Anterior cingulate cortex (tissue), 58 donors: Measurements from ENCODE around the gene PFN1.

Experiments used
- DNase-seq, 58 donors: peaks; one replicate each; lab custom pipeline; 2025; lab: John Stamatoyannopoulos, UW

Gene PFN1

DNA sequence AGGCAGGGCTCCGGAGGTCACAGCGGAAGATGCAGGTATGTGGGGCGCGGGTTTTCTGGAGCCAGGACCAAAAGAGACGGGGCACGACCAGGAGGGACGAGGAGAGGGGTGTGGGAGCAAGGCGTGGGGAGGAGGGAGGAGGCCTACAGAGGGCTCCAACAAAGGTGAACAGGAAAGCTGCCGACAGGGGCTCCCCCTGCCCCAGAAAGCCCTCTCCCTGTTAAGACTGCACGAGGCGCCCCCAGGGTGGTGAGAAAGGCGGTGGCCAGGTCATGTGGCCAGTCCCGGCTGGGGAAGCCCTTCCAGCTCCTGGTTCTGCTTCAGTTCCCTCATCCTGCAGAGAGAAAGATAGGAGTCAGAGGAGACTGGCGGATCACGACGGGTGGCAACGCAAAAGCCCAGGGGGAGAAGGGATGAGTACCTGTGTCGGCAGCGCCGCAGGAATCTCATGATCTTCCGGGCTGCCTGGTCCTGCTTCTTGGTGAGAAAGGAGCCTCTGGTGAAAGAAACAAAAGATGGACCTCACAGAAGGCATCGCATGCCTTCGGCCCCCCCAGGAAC, 20.2 kb upstream of the PFN1 start:
- peak in 10 of 58 donors; percentile 10 to 48 (median 30) for DNase-seq

- peak in 57 of 58 donors; percentile 91 to 100 (median 97) for DNase-seq
Measured at GRCh38 chr17:4967539-4968485, 19.5 kb upstream of the PFN1 start, which contains the start of gene SPAG7. SPAG7 (minus strand) TSS chr17:4967817; CDS start chr17:4967804, 13 bp downstream.

GRCh38 chr17:4966844-4967538, 18.7 kb upstream of the PFN1 start:
- DNase-seq, result peak in 57 of 58 donors; percentile 93 to 100 (median 99)

- no peak for DNase-seq
Measured at GRCh38 chr17:4965311-4965986, 17.1 kb upstream of the PFN1 start.

GRCh38 chr17:4960279-4960922, 12.1 kb upstream of the PFN1 start:
- DNase-seq, result no peak

- no peak for DNase-seq
Measured at GRCh38 chr17:4959261-4959965, 11.1 kb upstream of the PFN1 start.

- DNase-seq, result no peak
Measured at GRCh38 chr17:4958102-4958501, 9.8 kb upstream of the PFN1 start.

DNA sequence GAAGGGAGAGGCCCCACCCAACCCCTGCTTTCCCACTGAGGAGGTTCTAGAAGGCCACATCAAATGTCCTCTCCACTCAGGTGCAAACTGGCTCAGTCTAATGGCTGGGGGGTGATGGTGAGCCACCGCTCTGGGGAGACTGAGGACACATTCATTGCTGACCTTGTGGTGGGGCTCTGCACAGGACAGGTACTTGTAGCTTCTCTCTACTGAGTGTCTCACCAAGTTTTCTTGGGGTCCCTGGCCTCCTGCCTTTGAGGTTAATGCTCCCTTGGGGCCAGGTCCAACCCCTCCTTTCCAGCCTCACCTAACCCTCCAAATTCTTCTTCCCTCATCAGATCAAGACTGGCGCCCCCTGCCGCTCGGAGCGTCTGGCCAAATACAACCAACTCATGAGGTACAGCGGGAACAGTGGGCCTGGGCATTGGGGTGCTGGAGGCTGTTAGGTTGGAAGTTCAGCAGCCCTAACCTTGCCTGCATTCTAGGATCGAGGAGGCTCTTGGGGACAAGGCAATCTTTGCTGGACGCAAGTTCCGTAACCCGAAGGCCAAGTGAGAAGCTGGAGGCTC, 8.2 kb upstream of the PFN1 start:
- no peak for DNase-seq

DNA sequence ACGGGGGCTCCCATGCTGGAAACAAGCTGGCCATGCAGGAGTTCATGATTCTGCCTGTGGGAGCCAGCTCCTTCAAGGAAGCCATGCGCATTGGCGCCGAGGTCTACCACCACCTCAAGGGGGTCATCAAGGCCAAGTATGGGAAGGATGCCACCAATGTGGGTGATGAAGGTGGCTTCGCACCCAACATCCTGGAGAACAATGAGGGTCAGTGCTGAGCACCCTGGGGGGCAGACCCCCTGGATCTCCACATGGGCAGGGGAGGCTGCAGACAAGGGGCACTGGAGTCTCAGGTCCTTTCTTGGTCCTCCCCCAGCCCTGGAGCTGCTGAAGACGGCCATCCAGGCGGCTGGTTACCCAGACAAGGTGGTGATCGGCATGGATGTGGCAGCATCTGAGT, 6.8 kb upstream of the PFN1 start:
- no peak for DNase-seq

DNA sequence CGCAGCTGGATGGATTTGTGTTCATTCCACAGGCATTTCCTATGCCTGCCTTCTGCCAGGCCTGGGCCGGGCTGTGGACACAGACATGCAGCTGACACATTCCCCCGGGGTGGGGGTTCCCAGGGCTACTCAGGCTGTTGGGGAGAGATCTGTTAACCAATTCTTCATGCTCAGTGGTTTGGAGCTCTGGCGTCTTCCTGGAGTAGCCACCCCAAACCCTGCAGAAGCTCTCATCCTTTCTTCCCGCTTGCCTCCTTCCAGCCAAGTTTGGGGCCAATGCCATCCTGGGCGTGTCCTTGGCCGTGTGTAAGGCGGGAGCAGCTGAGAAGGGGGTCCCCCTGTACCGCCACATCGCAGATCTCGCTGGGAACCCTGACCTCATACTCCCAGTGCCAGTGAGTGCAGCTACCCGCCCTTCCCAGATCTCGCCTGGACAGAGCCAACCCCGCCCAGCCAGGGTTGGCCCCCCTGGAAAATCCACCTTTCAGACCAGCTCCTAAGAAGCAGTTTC, 5.2 kb upstream of the PFN1 start:
- DNase-seq, result no peak

DNA sequence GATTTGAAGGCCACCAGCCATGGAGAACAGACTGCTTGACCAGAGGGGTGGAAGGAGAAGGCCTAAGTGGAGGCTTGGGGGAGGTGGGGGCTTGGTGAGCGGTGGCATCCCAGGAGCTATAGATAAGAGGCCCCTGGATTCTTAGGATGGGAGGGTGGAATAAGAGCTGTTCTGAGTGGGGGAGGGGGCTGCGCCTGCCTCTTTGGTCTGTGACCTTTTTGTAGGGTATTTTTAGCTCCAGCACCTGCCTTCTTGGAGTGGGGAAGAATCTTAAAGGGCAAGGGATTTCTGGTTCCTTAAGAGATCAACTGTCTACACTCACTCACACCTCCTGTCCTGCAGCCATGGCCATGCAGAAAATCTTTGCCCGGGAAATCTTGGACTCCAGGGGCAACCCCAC, 3.2 kb upstream of the PFN1 start:
- no peak for DNase-seq

DNA sequence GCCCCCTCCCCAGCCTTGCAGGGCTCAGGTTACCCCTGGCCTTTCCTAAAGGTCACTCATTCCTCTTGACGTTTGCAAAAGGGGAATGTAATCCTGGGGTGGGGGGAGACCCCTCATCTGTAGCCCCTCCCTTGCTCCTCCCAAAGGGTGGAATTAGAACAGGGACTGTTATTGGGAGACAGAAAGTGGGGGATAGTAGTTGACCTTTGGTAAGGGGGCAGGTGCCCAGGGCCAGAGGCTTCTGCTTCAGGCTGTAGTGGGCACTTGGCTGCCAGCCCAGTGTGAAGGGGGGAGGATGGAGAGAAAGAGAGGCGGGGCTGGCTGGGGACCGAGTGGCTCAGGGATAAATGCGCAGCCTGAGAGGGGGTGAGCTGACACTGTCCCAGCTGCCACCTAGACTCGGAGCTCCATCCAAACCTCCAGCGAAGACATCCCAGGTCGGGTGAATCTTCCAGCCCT, 2.4 kb upstream of the PFN1 start, which contains the start of gene ENO3:
ENO3 (plus strand) TSS at position 374 of the 459 bp plus-strand sequence. CDS start 711 bp downstream, outside the sequence.
- peak in 1 of 58 donors; percentile 6 for DNase-seq

DNA sequence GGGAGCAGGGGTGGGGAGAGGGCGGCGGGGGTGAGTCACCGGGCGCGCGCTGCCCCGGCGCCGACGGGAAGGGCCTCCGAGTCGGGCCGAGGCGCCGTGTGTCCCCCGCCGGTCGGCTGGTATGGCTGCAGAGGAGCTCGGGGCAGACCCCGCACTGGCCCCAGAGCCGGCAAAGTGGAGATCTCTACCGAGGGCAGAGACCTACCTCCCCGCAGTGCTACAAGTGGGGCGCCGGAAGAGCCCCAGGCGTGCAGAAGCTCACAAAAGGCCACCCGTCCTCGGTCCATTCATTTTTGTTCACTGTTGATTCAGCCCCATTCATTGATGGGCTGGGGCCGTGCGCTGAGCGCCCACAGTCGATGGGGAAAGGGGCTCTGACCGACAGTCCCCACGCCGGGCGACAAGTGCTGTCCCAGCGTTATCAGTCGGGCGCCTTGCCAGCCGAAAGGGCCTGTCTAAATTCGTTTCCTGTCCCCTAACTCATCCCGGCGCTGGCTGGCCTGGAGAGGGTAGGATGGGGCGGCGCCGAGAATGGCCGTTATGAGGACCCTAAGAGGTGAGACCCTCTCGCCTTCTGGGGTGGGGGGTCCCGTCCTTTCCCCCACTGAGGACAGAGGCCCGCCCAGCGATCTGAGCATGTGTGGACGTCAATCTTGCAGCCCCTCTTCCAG, 1.9 kb upstream of the PFN1 start:
- DNase-seq, result peak in 4 of 58 donors; percentile 15 to 75 (median 50)

GRCh38 chr17:4949321-4950074, 1.2 kb upstream of the PFN1 start:
- peak in 24 of 58 donors; percentile 17 to 75 (median 56) for DNase-seq

- peak in 53 of 58 donors; percentile 27 to 85 (median 73) for DNase-seq
Measured at GRCh38 chr17:4948931-4949320, 596 bp upstream of the PFN1 start.

DNA sequence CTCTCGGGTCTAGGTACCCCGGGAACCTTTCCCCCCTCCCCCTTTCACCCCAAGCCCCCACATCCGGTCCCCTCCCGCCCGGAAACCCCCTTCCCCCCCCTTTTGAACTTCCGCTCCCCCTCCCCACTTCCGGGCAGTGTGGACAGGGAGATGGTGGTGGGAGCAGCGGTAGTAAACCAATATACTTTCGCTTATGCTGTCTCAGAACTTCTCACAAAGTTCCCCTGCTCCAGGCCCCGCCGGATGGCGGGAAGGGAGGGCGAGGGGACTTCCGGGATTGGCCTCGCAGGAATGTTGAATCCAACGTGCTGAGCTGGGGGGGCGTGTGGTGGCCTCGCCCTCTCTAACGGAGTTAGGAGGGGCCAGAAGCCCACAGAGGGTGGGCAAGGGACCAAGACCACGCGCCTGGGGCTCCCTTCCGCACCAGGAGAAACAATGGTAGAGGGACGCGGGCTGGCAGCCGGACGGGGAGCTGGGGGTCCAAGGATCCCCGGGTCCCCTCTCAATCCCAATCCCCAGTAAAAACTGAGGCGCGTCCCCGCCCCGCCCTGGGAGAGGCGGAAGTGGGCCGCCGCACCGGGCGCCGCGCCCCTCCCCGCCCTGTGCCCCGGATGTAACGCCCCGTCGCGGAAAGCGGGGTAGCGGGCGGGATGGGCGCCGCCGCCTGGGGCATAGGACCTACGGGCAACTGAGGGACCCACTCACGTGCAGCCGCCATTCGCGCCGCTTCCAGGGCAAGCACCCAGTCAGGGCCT, 742 bp downstream of the PFN1 start:
- peak in 25 of 58 donors; percentile 11 to 69 (median 46) for DNase-seq
